Measurements from ENCODE around the gene ADAMTS9.

ADAMTS9 gene

DNA sequence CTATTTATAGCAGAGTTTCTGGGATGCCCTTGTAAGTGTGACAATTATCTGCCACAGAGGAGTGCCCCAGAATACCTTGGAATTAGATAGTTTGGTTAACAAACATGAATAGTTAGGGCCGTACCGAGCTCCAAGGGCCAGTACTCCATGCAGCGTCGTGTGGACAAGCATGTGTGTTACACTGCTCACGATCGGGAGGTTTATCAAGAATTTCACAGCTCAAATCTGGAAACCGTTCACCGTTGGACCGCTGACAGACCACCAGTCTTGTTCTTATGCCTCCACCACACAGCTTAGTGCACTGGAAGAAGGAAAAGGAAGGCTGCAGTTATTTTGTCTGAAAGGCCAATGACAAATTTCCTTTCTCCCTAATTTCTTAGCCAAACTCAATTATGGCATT lies 93.7 kb downstream of the ADAMTS9 start:
- TF ChIP-seq, protein P1, sequence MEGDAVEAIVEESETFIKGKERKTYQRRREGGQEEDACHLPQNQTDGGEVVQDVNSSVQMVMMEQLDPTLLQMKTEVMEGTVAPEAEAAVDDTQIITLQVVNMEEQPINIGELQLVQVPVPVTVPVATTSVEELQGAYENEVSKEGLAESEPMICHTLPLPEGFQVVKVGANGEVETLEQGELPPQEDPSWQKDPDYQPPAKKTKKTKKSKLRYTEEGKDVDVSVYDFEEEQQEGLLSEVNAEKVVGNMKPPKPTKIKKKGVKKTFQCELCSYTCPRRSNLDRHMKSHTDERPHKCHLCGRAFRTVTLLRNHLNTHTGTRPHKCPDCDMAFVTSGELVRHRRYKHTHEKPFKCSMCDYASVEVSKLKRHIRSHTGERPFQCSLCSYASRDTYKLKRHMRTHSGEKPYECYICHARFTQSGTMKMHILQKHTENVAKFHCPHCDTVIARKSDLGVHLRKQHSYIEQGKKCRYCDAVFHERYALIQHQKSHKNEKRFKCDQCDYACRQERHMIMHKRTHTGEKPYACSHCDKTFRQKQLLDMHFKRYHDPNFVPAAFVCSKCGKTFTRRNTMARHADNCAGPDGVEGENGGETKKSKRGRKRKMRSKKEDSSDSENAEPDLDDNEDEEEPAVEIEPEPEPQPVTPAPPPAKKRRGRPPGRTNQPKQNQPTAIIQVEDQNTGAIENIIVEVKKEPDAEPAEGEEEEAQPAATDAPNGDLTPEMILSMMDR (IDR thresholded peaks at IDR 0.05; ENCODE audit: control insufficient read depth, insufficient read depth, low read depth, low read length, missing control alignments), result no peak
- no peak for DNase-seq (ENCODE audit: low read depth)
- no peak overlapping the region for H3K4me3 ChIP-seq (ENCODE audit: control insufficient read depth, low read depth, low read length)

DNA sequence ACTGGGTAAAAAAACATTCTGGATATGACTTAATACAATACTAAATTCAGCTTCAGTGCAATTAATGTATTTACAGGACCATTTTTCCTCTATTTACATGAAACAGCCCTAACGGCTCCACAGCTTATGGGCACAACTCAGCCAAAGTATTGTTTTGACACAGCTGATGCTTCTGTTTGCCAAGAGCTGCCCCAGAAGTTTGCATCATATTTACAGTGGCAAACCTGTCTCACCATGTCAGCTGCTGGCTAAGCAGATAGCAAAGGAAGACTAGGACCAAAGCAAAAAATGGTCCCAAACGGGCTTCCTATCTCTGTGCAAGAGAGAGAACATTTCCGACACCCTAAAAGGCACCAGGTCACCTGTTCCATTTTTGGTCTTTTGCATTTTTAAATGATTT lies 94.5 kb downstream of the ADAMTS9 start:
- TF ChIP-seq, protein P1 (IDR thresholded peaks at IDR 0.05; ENCODE audit: control insufficient read depth, insufficient read depth, low read depth, low read length, missing control alignments), result no peak
- DNase-seq (ENCODE audit: low read depth), result no peak
- H3K4me3 ChIP-seq (ENCODE audit: control insufficient read depth, low read depth, low read length), result no peak overlapping the region

DNA sequence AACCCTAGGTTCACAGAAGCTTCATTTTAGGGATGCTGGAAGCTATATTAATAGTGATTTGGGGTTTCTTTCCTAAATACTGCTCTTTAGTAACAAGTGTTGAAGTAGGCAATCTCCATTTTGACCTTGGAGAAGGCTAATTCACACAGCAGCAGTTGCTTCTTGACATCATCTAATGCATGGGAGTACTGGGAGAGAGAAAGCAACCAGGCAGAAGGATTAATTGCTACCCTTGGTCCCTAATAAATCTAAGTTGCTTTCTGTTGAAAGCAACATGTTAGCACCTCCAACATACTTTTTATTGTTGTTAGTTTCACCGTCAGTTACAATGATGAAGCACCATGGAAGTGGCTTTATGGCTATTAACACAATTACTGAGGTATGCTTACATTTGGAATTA lies 96.2 kb downstream of the ADAMTS9 start:
- H3K4me3 ChIP-seq (ENCODE audit: control insufficient read depth, low read depth, low read length), result no peak overlapping the region
- TF ChIP-seq, protein P1 (IDR thresholded peaks at IDR 0.05; ENCODE audit: control insufficient read depth, insufficient read depth, low read depth, low read length, missing control alignments), result no peak

DNA sequence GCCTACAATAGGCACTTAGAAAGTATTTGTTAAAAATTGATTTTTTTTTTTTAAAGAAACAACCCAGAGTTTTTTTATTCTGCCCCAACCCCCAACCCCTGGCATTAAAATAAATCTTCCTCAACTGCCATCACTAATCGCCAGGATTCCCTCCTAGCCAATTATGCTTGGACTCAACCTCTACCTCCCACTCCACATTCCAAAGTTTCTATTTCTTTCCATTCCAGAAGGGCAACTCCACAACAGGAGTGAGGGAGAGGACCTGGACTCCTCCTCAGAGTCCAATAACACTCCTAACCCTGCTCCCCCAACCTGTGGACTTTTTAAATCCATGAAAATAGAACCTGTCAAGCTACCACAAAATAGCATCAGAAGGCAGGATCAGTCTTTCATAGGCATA lies 99.4 kb downstream of the ADAMTS9 start:
- DNase-seq (ENCODE audit: low read depth), result no peak
- no peak overlapping the region for H3K4me3 ChIP-seq (ENCODE audit: control insufficient read depth, low read depth, low read length)
- TF ChIP-seq, protein P1 (IDR thresholded peaks at IDR 0.05; ENCODE audit: control insufficient read depth, insufficient read depth, low read depth, low read length, missing control alignments), result no peak

More for the DNA sequence above, 96.2 kb downstream of the ADAMTS9 start:
- DNase-seq (ENCODE audit: low read depth), result no peak

DNA sequence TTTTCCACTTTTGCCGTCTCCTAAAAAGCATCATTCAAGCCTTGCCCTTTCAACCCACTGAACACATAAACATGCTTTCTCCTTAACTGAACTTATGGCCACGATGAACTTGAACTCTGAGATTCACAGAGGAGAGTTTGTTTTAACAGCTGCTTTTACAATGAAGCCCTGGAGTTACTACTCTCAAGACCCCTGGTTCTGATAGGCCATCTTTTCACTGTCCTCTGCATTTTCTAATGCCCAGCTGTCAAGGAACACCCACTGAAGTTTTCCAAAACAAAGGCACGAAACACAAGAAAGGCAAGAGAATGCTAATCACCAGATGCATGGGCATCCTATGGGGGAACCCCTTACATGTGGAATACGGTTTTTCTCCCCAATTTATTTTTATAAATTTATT lies 100.8 kb downstream of the ADAMTS9 start:
- no peak for DNase-seq (ENCODE audit: low read depth)
- TF ChIP-seq, protein P1 (IDR thresholded peaks at IDR 0.05; ENCODE audit: control insufficient read depth, insufficient read depth, low read depth, low read length, missing control alignments), result no peak

DNA sequence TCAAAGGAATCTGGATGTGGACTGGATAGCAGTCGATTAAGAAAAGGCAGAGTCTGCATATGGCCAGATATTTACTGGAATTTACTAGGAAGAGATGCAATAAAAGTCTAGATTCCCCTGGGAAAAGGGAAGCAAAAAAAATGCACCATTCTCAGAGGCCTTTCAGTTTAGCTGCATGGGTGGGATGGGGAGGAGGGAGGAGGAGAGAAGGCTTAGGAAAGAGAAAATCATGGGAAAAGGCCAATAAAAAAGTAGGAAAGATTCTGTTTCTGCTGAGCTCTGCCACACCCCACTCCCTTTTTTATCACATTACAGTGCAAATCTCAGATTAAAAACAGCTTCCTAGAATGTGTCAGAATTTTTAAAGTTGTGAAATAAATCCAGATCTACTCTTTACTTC lies 103.6 kb downstream of the ADAMTS9 start:
- no peak overlapping the region for H3K4me3 ChIP-seq (ENCODE audit: control insufficient read depth, low read depth, low read length)
- TF ChIP-seq, protein P1 (IDR thresholded peaks at IDR 0.05; ENCODE audit: control insufficient read depth, insufficient read depth, low read depth, low read length, missing control alignments), result no peak
- DNase-seq (ENCODE audit: low read depth), result peak; percentile 11

More for the DNA sequence above, 100.8 kb downstream of the ADAMTS9 start:
- no peak overlapping the region for H3K4me3 ChIP-seq (ENCODE audit: control insufficient read depth, low read depth, low read length)

DNA sequence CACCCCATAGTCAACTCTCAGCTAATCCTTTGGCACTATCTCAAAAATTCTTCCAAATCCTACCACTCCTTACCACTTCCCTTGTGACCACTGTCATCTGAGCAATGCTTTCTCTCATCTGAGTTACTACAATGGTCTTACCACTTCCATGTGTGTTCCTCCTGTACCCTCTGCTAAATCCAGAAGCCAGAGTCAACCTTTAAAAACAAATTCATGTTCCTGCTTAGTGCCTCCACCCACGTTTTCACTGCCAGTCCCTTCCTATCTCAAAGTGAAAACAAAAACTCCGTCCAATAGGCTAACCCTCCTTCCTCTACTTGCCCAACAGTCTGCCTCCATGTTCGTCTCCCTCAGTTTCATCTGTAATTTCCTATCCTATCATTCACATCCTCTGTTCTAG lies 109.0 kb downstream of the ADAMTS9 start:
- no peak overlapping the region for H3K4me3 ChIP-seq (ENCODE audit: control insufficient read depth, low read depth, low read length)
- no peak for DNase-seq (ENCODE audit: low read depth)
- TF ChIP-seq, protein P1 (IDR thresholded peaks at IDR 0.05; ENCODE audit: control insufficient read depth, insufficient read depth, low read depth, low read length, missing control alignments), result no peak
